Subcutaneous abdominal adipose tissue (tissue), 5 donors: ENCODE measurements around the gene POU2F2.
"Not testable (repeated sequence)": the region's sequence is repeated elsewhere in the genome, so short reads cannot be mapped to it uniquely, and the experiment has no call there.

Experiments
- H3K27ac ChIP-seq: one replicate; pipeline ENCODE4 v1.7.0; 2013; ENCODE audit warnings: low read depth, mild to moderate bottlenecking, inconsistent platforms, low read length, moderate library complexity
- H3K27me3 ChIP-seq, 5 donors: one replicate each; pipeline ENCODE4 v1.7.0; 2013; ENCODE audit warnings: low read length in 5 of 5, inconsistent platforms in 1 of 5; ENCODE audit not compliant: control insufficient read depth in 5 of 5, insufficient read depth in 4 of 5
- H3K36me3 ChIP-seq, 5 donors: one replicate each; pipeline ENCODE4 v1.7.0; 2013; ENCODE audit warnings: low read length in 5 of 5; ENCODE audit not compliant: control insufficient read depth in 5 of 5, insufficient read depth in 5 of 5
- H3K4me1 ChIP-seq, 5 donors: one replicate each; pipeline ENCODE4 v1.7.0; 2013; ENCODE audit warnings: low read length in 5 of 5, mild to moderate bottlenecking in 3 of 5, moderate library complexity in 1 of 5; ENCODE audit not compliant: control insufficient read depth in 5 of 5, insufficient read depth in 5 of 5
- H3K4me3 ChIP-seq, 5 donors: one replicate each; pipeline ENCODE4 v1.7.0; 2013; ENCODE audit warnings: low read length in 5 of 5, low read depth in 1 of 5
- H3K9ac ChIP-seq, 5 donors: one replicate each; pipeline ENCODE4 v1.7.0; 2013; ENCODE audit warnings: low read length in 5 of 5, mild to moderate bottlenecking in 4 of 5, moderate library complexity in 3 of 5
- H3K9me3 ChIP-seq, 5 donors: one replicate each; pipeline ENCODE4 v1.7.0; 2013; ENCODE audit warnings: low read length in 5 of 5; ENCODE audit not compliant: control insufficient read depth in 5 of 5
- donor health status: healthy.
- donor health status: healthy.
- donor health status: healthy.
- donor health status: healthy.
- donor health status: healthy.

The POU2F2 gene

DNA sequence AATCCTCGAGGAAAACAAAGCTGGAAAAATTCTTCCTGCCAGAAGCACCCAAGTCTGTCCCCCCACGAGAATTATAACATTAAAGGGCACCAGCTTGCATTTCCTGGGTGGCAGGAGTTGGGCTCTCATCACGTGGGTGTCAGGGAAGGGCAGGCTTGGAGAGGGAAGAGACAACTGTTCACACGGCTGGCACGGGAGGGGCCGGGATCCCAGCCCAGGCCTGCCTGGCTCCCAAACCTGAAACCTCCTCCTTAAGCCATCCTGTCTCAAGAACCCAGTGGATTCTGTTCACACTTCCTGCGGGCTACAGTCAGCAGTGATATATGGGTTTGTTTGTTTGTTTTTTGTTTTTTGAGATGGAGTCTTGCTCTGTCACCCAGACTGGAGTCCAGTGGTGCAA, 74.4 kb downstream of the POU2F2 start:
- no peak overlapping the region for H3K4me3 ChIP-seq
- no peak overlapping the region for H3K27ac ChIP-seq
- no peaks in the 10 kb centered on the region for H3K9me3 ChIP-seq
- no peaks in the 10 kb centered on the region for H3K4me1 ChIP-seq
- no peaks in the 10 kb centered on the region for H3K36me3 ChIP-seq
- H3K9ac ChIP-seq = no peak overlapping the region
- peaks cover 0 to 8% (median 3%) of the 10 kb centered on the region in 5 donors for H3K27me3 ChIP-seq

DNA sequence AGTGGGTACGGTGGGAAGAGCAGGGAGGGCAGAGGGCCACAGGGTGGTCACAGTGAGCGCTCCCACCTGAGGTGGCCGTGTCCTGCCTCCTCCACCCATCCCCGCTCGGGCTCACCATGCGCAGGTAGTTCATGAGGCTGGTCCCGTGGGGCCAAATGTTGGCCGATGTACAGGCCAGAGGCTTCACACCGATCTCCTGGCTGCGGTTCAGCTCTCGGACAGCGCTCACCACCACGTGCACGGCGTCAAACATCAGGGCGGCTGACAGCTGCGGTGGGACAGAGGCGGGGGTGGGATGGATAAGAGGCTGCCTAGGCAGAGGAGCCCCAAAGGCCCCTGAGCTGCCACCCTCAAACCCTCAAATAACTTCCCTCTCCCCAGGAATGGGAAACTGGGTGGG, 78.0 kb downstream of the POU2F2 start:
- Histone ChIP-seq H3K27ac (no peak overlapping the region), H3K4me3 (no peak overlapping the region), H3K36me3 (no peaks in the 10 kb centered on the region), H3K9me3 (no peaks in the 10 kb centered on the region), H3K4me1 (no peaks in the 10 kb centered on the region), H3K27me3 (peaks cover 0 to 8% (median 0%) of the 10 kb centered on the region in 5 donors), H3K9ac (no peak overlapping the region)

DNA sequence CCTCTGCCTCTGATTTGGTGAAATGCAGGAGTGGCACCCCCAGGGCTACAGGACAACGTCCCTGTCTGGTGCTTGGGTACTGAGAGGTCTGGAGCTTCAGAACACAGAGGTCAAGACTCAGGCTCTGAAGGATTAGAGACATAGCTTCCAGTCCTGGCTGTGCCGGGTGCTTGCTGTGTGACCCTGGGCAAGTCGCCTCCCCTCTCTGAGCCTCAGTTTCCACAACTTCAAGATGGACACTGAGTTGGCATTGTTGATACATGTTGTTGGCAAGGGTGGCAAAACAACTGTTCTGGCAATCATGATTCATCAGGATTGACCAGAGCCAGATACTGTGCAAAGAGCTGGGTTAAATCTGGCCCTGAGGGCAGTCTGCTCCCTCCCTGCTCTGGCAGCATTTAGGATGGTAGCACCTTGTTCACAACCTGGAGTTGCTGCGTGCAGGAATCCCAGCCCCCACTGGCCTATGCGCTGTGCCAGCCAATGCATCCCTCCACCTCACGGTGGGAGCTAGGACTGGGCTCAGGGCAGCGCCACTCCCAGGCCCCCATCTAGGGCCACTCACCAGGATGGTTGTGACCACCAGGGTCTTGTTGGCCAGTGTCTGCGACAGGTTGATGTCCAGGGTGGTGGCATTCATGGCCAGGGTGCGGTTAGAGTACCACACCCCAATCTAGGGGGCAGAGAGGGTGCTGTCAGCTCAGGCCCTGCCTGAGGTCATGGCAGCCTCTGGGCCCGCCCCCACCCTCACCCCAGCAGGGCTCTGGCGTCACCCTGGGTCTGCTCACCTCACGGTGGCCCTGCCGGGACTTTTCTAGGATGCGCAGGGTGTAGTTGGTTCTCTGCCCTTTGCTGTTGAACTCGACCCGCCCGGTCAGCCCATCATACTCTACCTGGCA, 79.0 kb downstream of the POU2F2 start:
- no peaks in the 10 kb centered on the region for H3K4me1 ChIP-seq
- no peaks in the 10 kb centered on the region for H3K36me3 ChIP-seq
- H3K27ac ChIP-seq = no peak overlapping the region
- peaks cover 0 to 8% (median 0%) of the 10 kb centered on the region in 5 donors for H3K27me3 ChIP-seq
- no peak overlapping the region for H3K4me3 ChIP-seq
- H3K9ac ChIP-seq = no peak overlapping the region
- no peaks in the 10 kb centered on the region for H3K9me3 ChIP-seq

- no peak overlapping the region for H3K9ac ChIP-seq
- H3K27ac ChIP-seq = no peak overlapping the region
- H3K4me1 ChIP-seq = no peaks in the 10 kb centered on the region
- H3K4me3 ChIP-seq = no peak overlapping the region
- H3K27me3 ChIP-seq = peaks cover 0 to 8% (median 0%) of the 10 kb centered on the region in 5 donors
- no peaks in the 10 kb centered on the region for H3K36me3 ChIP-seq
- H3K9me3 ChIP-seq = no peaks in the 10 kb centered on the region
Observed at GRCh38 chr19:42052241-42052863, 79.9 kb downstream of the POU2F2 start.

DNA sequence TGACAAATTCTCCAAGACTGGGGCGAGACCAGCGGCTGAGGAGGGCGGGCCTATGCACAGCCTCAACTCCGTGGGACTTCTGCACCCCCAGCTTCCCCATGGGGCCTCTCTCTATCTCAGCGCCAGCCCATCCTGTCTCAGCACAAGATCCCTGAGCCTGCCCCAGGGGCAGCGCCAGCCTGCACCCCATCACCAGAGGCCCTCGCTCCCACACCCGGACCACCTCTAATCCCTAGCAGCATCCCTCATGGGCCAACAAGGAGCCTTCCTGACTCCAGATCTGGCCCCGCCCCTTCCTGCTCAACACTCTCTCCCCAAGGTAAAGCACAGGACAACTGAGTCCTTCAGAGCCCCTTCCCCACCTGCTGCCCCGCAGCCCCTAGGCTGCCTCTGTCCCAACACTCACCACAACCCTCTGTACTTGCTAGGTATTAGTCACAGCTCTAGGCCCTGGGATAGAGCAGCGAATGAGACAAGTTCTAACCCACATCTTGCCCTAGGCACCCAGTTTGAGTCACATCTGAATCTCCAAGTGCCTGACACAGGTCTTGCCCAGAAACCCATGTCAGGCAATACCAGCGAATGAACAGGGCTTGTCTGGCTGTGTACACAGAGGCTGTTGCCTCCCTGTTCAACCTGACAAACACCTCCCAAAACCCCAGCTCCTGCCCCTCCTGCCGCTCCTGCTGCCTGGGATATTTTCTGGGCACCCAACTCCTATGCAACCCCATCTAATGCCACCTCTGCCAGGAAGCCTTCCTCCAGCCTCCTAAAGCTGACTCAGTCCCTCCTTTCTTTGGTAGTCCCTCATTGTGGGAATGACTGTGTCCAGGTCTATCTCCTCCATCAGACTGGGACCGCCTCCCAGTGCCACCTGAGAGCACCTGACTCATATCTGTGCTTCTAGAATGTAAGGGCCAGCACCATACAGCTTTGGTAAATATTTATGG, 80.8 kb downstream of the POU2F2 start:
- Histone ChIP-seq H3K9ac (no peak overlapping the region), H3K4me1 (no peaks in the 10 kb centered on the region), H3K36me3 (no peaks in the 10 kb centered on the region), H3K4me3 (no peak overlapping the region), H3K27ac (no peak overlapping the region), H3K9me3 (no peaks in the 10 kb centered on the region), H3K27me3 (peaks cover 0 to 8% (median 0%) of the 10 kb centered on the region in 5 donors)

DNA sequence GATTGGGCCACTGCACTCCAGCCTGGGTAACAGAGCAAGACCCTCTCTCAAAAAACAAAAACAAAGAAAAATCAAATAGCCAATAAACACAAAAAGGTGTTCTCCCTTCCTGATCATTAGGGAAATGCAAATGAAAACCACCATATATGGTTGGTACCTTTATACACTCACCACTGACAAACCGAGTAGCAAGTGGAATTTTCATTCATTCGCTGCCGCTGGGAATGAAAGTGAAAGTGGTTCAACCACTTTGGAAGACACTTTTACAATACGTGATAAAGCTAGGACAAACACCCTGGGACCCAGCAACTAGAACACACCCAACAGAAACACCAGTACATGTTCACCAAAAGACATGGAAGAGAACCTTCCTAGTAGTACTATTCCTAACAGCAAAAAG, 83.3 kb downstream of the POU2F2 start:
- Histone ChIP-seq H3K4me1 (no peaks in the 10 kb centered on the region), H3K9ac (no peak overlapping the region), H3K4me3 (peak overlapping the region in 4 of 5 donors; percentile 15 to 54 (median 40)), H3K27me3 (peaks cover 0 to 5% (median 0%) of the 10 kb centered on the region in 5 donors), H3K27ac (no peak overlapping the region), H3K9me3 (no peaks in the 10 kb centered on the region), H3K36me3 (no peaks in the 10 kb centered on the region)

- Histone ChIP-seq H3K27me3 (peaks cover 0 to 9% (median 0%) of the 10 kb centered on the region in 5 donors), H3K36me3 (no peaks in the 10 kb centered on the region), H3K4me1 (no peaks in the 10 kb centered on the region), H3K27ac (no peak overlapping the region), H3K4me3 (no peak overlapping the region), H3K9ac (no peak overlapping the region), H3K9me3 (no peaks in the 10 kb centered on the region)
Observed at GRCh38 chr19:42045575-42045974, 86.7 kb downstream of the POU2F2 start.

DNA sequence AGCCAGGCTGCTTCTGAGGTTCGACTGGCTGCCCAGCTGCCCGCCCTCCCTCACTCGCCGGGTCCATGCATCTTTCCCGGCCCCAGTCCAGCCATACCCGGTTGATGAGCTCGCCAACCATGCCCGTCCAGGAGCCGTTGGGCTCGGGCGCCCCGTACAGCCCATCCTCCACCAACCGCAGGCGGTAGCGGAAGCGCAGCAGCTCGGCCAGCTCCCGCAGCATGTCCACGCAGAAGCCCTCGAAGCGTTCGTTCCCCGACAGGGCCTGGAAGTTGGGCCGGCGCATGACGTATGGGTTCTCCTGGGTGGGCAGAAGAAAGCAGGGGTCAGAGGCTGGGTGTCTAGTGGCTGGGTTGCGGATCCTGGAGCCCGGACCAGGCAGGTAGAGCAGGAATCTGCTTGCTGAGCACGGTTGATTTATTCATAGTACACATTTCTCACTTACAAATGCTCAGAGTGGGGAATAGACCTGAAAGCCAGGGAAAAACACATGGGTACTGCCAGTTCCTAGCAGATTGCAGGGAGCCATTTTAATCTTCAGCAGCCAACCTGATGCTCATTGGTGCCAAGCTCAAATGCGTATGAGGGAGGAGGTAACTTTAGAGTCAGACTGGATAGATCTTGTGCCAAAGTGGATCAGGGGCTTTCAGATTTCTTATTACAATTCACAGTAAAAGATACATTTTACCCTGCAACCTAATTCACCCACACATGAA, 89.6 kb downstream of the POU2F2 start:
- Histone ChIP-seq H3K27ac (no peak overlapping the region), H3K9ac (no peak overlapping the region), H3K4me3 (no peak overlapping the region), H3K36me3 (no peaks in the 10 kb centered on the region), H3K4me1 (no peaks in the 10 kb centered on the region), H3K27me3 (peaks cover 0 to 9% (median 2%) of the 10 kb centered on the region in 5 donors), H3K9me3 (no peaks in the 10 kb centered on the region)

DNA sequence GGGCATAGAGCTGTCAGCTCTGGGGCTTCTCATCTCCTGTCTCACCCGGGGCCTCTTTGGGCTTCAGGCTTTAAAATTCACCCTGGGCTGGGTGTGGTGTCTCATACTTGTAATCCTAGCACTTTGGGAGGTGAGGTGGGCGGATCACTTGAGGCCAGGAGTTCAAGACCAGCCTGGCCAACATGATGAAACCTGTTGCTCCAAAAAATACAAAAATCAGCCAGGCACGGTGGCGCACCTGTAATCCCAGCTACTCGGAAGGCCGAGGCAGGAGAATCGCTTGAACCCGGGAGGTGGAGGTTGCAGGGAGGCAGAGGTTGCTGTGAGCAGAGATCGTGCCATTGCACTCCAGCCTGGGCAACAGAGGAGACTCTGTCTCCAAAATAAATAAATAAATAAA, 91.8 kb downstream of the POU2F2 start:
- not testable (repeated sequence) for H3K9ac ChIP-seq, H3K4me3 ChIP-seq, H3K36me3 ChIP-seq, H3K27me3 ChIP-seq, H3K9me3 ChIP-seq, H3K27ac ChIP-seq, H3K4me1 ChIP-seq
